GM23338 (cell line): ENCODE results near the gene SYNGR4. TPM values are rescaled to one million over a fixed set of nuclear protein-coding genes. Genes with fewer than 3 reads are reported as not detected.

Source experiments
- ATAC-seq: fragments of 200-7000 bp; cut with Tn5 transposase; 3 replicates; pipeline ENCODE4 v1.9.1; 2020
- DNase-seq: peaks from one replicate; pipeline ENCODE4 v3.0.0-alpha.2; 2015; ENCODE audit warnings: low spot score
- H2AFZ ChIP-seq: fragments of 200-600 bp; sonication (generic); 2 replicates; pipeline ENCODE4 v1.8.0; 2016; ENCODE audit warnings: antibody characterized with exemption, mild to moderate bottlenecking, moderate library complexity
- H3F3A ChIP-seq: fragments of 200-600 bp; sonication (generic); replicated peaks from 2 replicates; pipeline ENCODE4 v1.8.0; 2017; ENCODE audit warnings: antibody characterized with exemption, mixed run types, low read depth
- H3K27ac ChIP-seq: fragments of 200-600 bp; sonication (generic); 2 replicates; pipeline ENCODE4 v1.6.1; 2016; ENCODE audit warnings: low read depth
- H3K27me3 ChIP-seq: fragments of 200-600 bp; sonication (generic); 2 replicates; pipeline ENCODE4 v1.8.0; 2016; ENCODE audit warnings: mild to moderate bottlenecking, mixed run types, moderate library complexity; ENCODE audit not compliant: insufficient read depth
- H3K36me3 ChIP-seq: fragments of 200-600 bp; sonication (generic); 2 replicates; pipeline ENCODE4 v1.8.0; 2016; ENCODE audit warnings: mild to moderate bottlenecking; ENCODE audit not compliant: insufficient read depth
- H3K4me1 ChIP-seq: fragments of 200-600 bp; sonication (generic); 2 replicates; pipeline ENCODE4 v1.8.0; 2016; ENCODE audit warnings: mild to moderate bottlenecking, moderate library complexity; ENCODE audit not compliant: insufficient read depth
- H3K4me2 ChIP-seq: fragments of 200-600 bp; sonication (generic); 2 replicates; pipeline ENCODE4 v1.7.1; 2017; ENCODE audit warnings: mixed run types
- H3K4me3 ChIP-seq: fragments of 200-600 bp; sonication (generic); 2 replicates; pipeline ENCODE4 v1.6.1; 2016; ENCODE audit warnings: mixed run types
- H3K79me2 ChIP-seq: fragments of 200-600 bp; sonication (generic); replicated peaks from 2 replicates; pipeline ENCODE4 v1.8.0; 2017; ENCODE audit warnings: mild to moderate bottlenecking; ENCODE audit not compliant: insufficient read depth
- H3K9me2 ChIP-seq: fragments of 200-600 bp; sonication (generic); 2 replicates; pipeline ENCODE4 v1.8.0; 2017; ENCODE audit not compliant: insufficient read depth
- H4K20me1 ChIP-seq: fragments of 200-600 bp; sonication (generic); replicated peaks from 2 replicates; pipeline ENCODE4 v1.8.0; 2017; ENCODE audit warnings: mild to moderate bottlenecking; ENCODE audit not compliant: insufficient read depth
- H3K27ac Mint-ChIP-seq: 2 replicates; pipeline ENCODE4 v1.8.0; 2020; ENCODE audit warnings: inconsistent platforms, mild to moderate bottlenecking, moderate library complexity, mixed read lengths
- H3K27me3 Mint-ChIP-seq: 3 replicates; pipeline ENCODE4 v1.8.0; 2022; ENCODE audit warnings: low read depth, mild to moderate bottlenecking, moderate library complexity, mixed read lengths, inconsistent platforms; ENCODE audit not compliant: insufficient read depth, poor library complexity
- H3K36me3 Mint-ChIP-seq: 3 replicates; pipeline ENCODE4 v1.8.0; 2021; ENCODE audit warnings: low read depth, mild to moderate bottlenecking, inconsistent platforms, moderate library complexity, mixed read lengths
- H3K4me1 Mint-ChIP-seq: 3 replicates; pipeline ENCODE4 v1.8.0; 2020; ENCODE audit warnings: mild to moderate bottlenecking, inconsistent platforms, mixed read lengths
- H3K4me3 Mint-ChIP-seq: 3 replicates; pipeline ENCODE4 v1.8.0; 2021; ENCODE audit warnings: moderate library complexity, mild to moderate bottlenecking, inconsistent platforms, mixed read lengths
- H3K9me3 Mint-ChIP-seq: 3 replicates; pipeline ENCODE4 v1.8.0; 2020; ENCODE audit warnings: moderate library complexity, mild to moderate bottlenecking, inconsistent platforms, mixed read lengths
- CREB1 ChIP-seq: fragments of 250-450 bp; sonication (Bioruptor Pico); IDR thresholded peaks from 2 replicates; pipeline ENCODE4 v1.5.0; 2020; ENCODE audit warnings: low read depth, mild to moderate bottlenecking, moderate library complexity
- CTCF ChIP-seq, 2 experiments: fragments of 200-600 bp in 1 of 2; sonication (generic) in 1 of 2; conservative IDR thresholded peaks; 2 replicates each; pipeline versions ENCODE4 v1.5.1 to v1.6.1; 2016 to 2017; ENCODE audit warnings: antibody characterized with exemption in 2 of 2, low read depth in 2 of 2, mild to moderate bottlenecking in 2 of 2, moderate library complexity in 1 of 2
- ETS1 ChIP-seq: IDR thresholded peaks from 2 replicates; pipeline ENCODE4 v1.6.1; 2016; ENCODE audit warnings: antibody characterized with exemption
- EZH2 ChIP-seq: fragments of 200-600 bp; sonication (generic); IDR thresholded peaks from one replicate; pipeline ENCODE4 v1.8.0; 2017; ENCODE audit warnings: antibody characterized with exemption, mild to moderate bottlenecking, low read depth; ENCODE audit not compliant: unreplicated experiment
- EZH2phosphoT487 ChIP-seq: fragments of 200-600 bp; sonication (generic); IDR thresholded peaks from one replicate; pipeline ENCODE4 v1.8.1; 2018; ENCODE audit warnings: antibody characterized with exemption; ENCODE audit not compliant: unreplicated experiment
- JUNB ChIP-seq: IDR thresholded peaks from one replicate; pipeline ENCODE4 v1.6.1; 2016; ENCODE audit warnings: antibody characterized with exemption; ENCODE audit not compliant: unreplicated experiment
- POLR2AphosphoS5 ChIP-seq: IDR thresholded peaks from 2 replicates; pipeline ENCODE4 v1.6.1; 2016; ENCODE audit warnings: antibody characterized with exemption, low read depth
- STAT1 ChIP-seq: IDR thresholded peaks from one replicate; pipeline ENCODE4 v1.6.1; 2016; ENCODE audit warnings: antibody characterized with exemption; ENCODE audit not compliant: unreplicated experiment
- ZNF114 ChIP-seq: fragments of 250-450 bp; sonication (Bioruptor Pico); IDR thresholded peaks from 2 replicates; pipeline ENCODE4 v1.5.0; 2020; ENCODE audit warnings: mild to moderate bottlenecking, moderate library complexity
- ZNF331 ChIP-seq: fragments of 250-450 bp; sonication (Bioruptor Pico); IDR thresholded peaks from 2 replicates; pipeline ENCODE4 v1.5.0; 2020; ENCODE audit warnings: low read depth, mild to moderate bottlenecking, moderate library complexity
- polyA plus RNA-seq: library from polyadenylated mRNA; unstranded; fragments of >200 nt; fragmentation: Nextera tagmentation; extraction: Ambion mirVana; gene quantifications from 2 replicates; pipeline ENCODE4 v1.2.1, GENCODE V29; 2016
- total RNA-seq: library from RNA; depleted of rRNA; stranded (reverse); fragments of >200 nt; shearing (Covaris generic); gene quantifications from 2 replicates; pipeline ENCODE4 v1.2.3, GENCODE V29; 2014

The SYNGR4 gene
- total and polyA plus RNA-seq, 2 experiments from 2014 or later, result not detected

GRCh38 chr19:48359123-48359522 is 5.0 kb upstream of the SYNGR4 start:
- Histone ChIP-seq H3K36me3 (no peaks in the 10 kb centered on the region), H3K27me3 (no peaks in the 10 kb centered on the region), H3K4me2 (no peak overlapping the region), H3K79me2 (no peaks in the 10 kb centered on the region), H2AFZ (no peak overlapping the region), H3F3A (0 out of 2 replicates have a peak, but pooled peaks cover 2% of the 10 kb centered on the region), H3K27ac (no peak overlapping the region), H3K4me1 (no peaks in the 10 kb centered on the region), H3K4me3 (no peak overlapping the region), H4K20me1 (no peaks in the 10 kb centered on the region), H3K9me2 (no peaks in the 10 kb centered on the region)
- no peak overlapping the region for H3K27ac Mint-ChIP-seq
- ATAC-seq (no peak), DNase-seq (no peak)
- H3K9me3 Mint-ChIP-seq, result no peaks in the 10 kb centered on the region; the same call in 2 of the 3 replicates
- peaks cover 7% of the 10 kb centered on the region for H3K4me1 Mint-ChIP-seq
- H3K27me3 Mint-ChIP-seq, result peaks cover 13% of the 10 kb centered on the region
- peaks cover 11% of the 10 kb centered on the region for H3K36me3 Mint-ChIP-seq
- H3K4me3 Mint-ChIP-seq, result no peak overlapping the region
- no peak for TF ChIP-seq STAT1
- no peak for TF ChIP-seq ZNF114 (CRISPR knock-in tag)
- TF ChIP-seq ETS1, result no peak

DNA sequence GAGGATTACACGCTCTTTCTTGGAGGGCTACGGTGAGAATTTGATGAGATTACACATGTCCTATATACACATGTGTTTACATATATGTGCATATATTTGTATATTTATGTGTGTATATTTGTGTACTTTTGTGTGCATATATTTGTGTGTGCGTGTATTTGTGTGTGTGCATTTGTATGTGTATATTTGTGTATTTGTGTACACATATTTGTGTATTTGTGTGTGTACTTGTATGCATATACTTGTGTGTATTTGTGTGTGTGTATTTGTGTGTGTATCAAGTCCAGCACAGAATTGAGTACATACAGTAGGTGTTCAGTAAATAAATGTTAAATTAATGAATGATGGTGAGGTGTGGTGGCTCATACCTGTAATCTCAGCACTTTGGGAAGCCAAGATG is 2.3 kb upstream of the SYNGR4 start:
- H4K20me1 ChIP-seq, result no peaks in the 10 kb centered on the region
- H3K79me2 ChIP-seq, result no peaks in the 10 kb centered on the region
- TF ChIP-seq CTCF (conservative IDR thresholded peaks at IDR 0.05; ENCODE audit: low read depth in 2 of 2) (no peak), ZNF331 (CRISPR knock-in tag) (no peak), ETS1 (no peak), EZH2 (no peak), JUNB (no peak), POLR2AphosphoS5 (no peak), CREB1 (no peak), ZNF114 (CRISPR knock-in tag) (no peak), EZH2phosphoT487 (no peak), STAT1 (no peak)
- no peaks in the 10 kb centered on the region for H3F3A ChIP-seq
- H3K27me3 ChIP-seq, result no peaks in the 10 kb centered on the region
- DNase-seq (no peak), ATAC-seq (no peak)
- H3K4me1 ChIP-seq, result no peaks in the 10 kb centered on the region
- peaks cover 11% of the 10 kb centered on the region for H3K27me3 Mint-ChIP-seq
- H3K36me3 Mint-ChIP-seq, result peaks cover 11% of the 10 kb centered on the region
- no peak overlapping the region for H3K4me3 ChIP-seq
- H3K36me3 ChIP-seq, result no peaks in the 10 kb centered on the region
- H3K4me2 ChIP-seq, result no peak overlapping the region
- H2AFZ ChIP-seq, result no peak overlapping the region
- H3K4me1 Mint-ChIP-seq, result peaks cover 10% of the 10 kb centered on the region; the same call in 2 of the 3 replicates
- H3K27ac ChIP-seq, result no peak overlapping the region; the same call in 1 of the 2 replicates
- H3K9me2 ChIP-seq, result no peaks in the 10 kb centered on the region
- H3K9me3 Mint-ChIP-seq, result no peaks in the 10 kb centered on the region; the same call in 2 of the 3 replicates
- H3K4me3 Mint-ChIP-seq, result peak overlapping the region; percentile 26; the same call in 1 of the 3 replicates
- no peak overlapping the region for H3K27ac Mint-ChIP-seq
